Measurements from ENCODE around the gene FZD10. TPM values are rescaled to one million over a fixed set of nuclear protein-coding genes. Genes with fewer than 3 reads are reported as not detected.

Gene FZD10
- total and polyA plus RNA-seq, 2 of the 8 experiments (the other 6 are each of a cell fraction or from before 2014, with no cell fraction given), result 0.11 to 0.60 TPM

- Histone ChIP-seq H4K91ac (replicated peaks; ENCODE audit: insufficient read length, low read length) (no peak overlapping the region), H2BK120ac (replicated peaks; ENCODE audit: low read depth, low read length) (no peak overlapping the region), H3K14ac (ENCODE audit: insufficient read length) (no peak overlapping the region), H3K4me3 (ENCODE audit: extremely low read depth in 1 of 4, insufficient read depth in 2 of 4, low read depth in 3 of 4, low read length in 4 of 4) (no peak overlapping the region), H3K4me1 (replicated peaks in 1 of 4; ENCODE audit: control insufficient read depth in 3 of 4, insufficient read depth in 4 of 4, low read length in 3 of 4) (no peaks in the 10 kb centered on the region), H3K79me2 (ENCODE audit: control insufficient read depth in 1 of 2, insufficient read depth in 2 of 2, low read length in 2 of 2) (no peaks in the 10 kb centered on the region), H3K4me2 (ENCODE audit: insufficient read depth in 1 of 2, low read depth in 2 of 2, low read length in 2 of 2) (no peak overlapping the region), H2BK5ac (ENCODE audit: low read depth, low read length) (no peak overlapping the region), H2BK12ac (ENCODE audit: low read depth, low read length) (no peak overlapping the region), H3K36me3 (ENCODE audit: control insufficient read depth in 2 of 4, insufficient read depth in 4 of 4, low read length in 3 of 4) (no peaks in the 10 kb centered on the region), H3K27me3 (replicated peaks in 1 of 4; ENCODE audit: control insufficient read depth in 3 of 4, extremely low read depth in 1 of 4, insufficient read depth in 3 of 4, low read length in 3 of 4) (no peaks in the 10 kb centered on the region; a peak in 3 of 7 replicates), H3K9me3 (ENCODE audit: insufficient read depth in 2 of 2, low read depth in 1 of 2, low read length in 1 of 2) (peaks cover 0 to 2% of the 10 kb centered on the region in 2 experiments; a peak in 1 of 4 replicates), H3K23me2 (ENCODE audit: low read depth, low read length) (peaks cover 6% of the 10 kb centered on the region; the same call in 1 of the 2 replicates), H3K27ac (ENCODE audit: low read depth, low read length) (no peak overlapping the region), H2AFZ (ENCODE audit: low read length) (no peak overlapping the region), H4K8ac (ENCODE audit: extremely low read depth, insufficient read depth, low read length) (no peak overlapping the region), H3K23ac (ENCODE audit: insufficient read length) (no peak overlapping the region), H4K5ac (ENCODE audit: insufficient read length, low read depth, low read length) (no peak overlapping the region), H3K9ac (replicated peaks in 1 of 4; ENCODE audit: extremely low read depth in 1 of 4, low read depth in 3 of 4, low read length in 3 of 4) (no peak overlapping the region), H3K4ac (replicated peaks; ENCODE audit: insufficient read length, low read depth, low read length) (no peak overlapping the region), H3K56ac (replicated peaks; ENCODE audit: insufficient read length, low read depth, low read length) (no peak overlapping the region), H2AK5ac (ENCODE audit: low read depth, low read length) (no peak overlapping the region), H3K79me1 (ENCODE audit: low read depth, low read length) (no peaks in the 10 kb centered on the region), H3K18ac (ENCODE audit: extremely low read depth, low read length) (no peak overlapping the region), H2BK15ac (ENCODE audit: low read length) (no peak overlapping the region), H2BK20ac (ENCODE audit: low read length) (no peak overlapping the region), H4K20me1 (replicated peaks in 1 of 2; ENCODE audit: control insufficient read depth in 1 of 2, insufficient read depth in 2 of 2, low read length in 2 of 2) (peaks cover 0 to 6% of the 10 kb centered on the region in 2 experiments)
- no peak for DNase-seq (ENCODE audit: low read depth in 1 of 2, low spot score in 2 of 2)
- POLR2A ChIA-PET (ENCODE audit: partially characterized antibody), result no interaction called here
- no peak for FAIRE-seq
- CTCF ChIA-PET (ENCODE audit: partially characterized antibody), result interaction anchor here (0.9 to 1.3 kb wide), 2 partner anchors 152 to 153 kb away, joined by 3 to 5 read pairs; no protein-coding TSS in a partner anchor
- 85% methylated on average over 8 of the region's 8 CpGs; no CpG with 5 or more reads in 1 of the 2 experiments for WGBS, 2 experiments (ENCODE audit: extremely low coverage in 1 of 2, insufficient coverage in 1 of 2, insufficient read length in 1 of 2, insufficient replicate concordance in 2 of 2, low coverage in 1 of 2, low lambda C conversion rate in 2 of 2, missing lambda C conversion rate in 1 of 2)
- no peak for TF ChIP-seq PHF8 (conservative IDR thresholded peaks at IDR 0.05; ENCODE audit: low read depth, low read length)
- no peak for TF ChIP-seq SRF (IDR thresholded peaks at IDR 0.05; ENCODE audit: low read depth, low read length)
- no peak for TF ChIP-seq CEBPB (IDR thresholded peaks at IDR 0.05; ENCODE audit: low read depth, low read length)
Observed at GRCh38 chr12:130201037-130201436, 38.8 kb downstream of the FZD10 start.
